ENCODE data around the gene CCNL1.

CCNL1 gene

GRCh38 chr3:157170861-157171260, 10.9 kb upstream of the CCNL1 start:
- no peak for DNase-seq

GRCh38 chr3:157167371-157168042, 7.6 kb upstream of the CCNL1 start:
- DNase-seq = no peak

GRCh38 chr3:157166561-157166960, 6.6 kb upstream of the CCNL1 start:
- no peak for DNase-seq

GRCh38 chr3:157166115-157166514, 6.2 kb upstream of the CCNL1 start:
- DNase-seq = no peak

- DNase-seq = peak; percentile 7
These were observed 3.4 kb upstream of the CCNL1 start for GRCh38 chr3:157163217-157163953.

GRCh38 chr3:157162620-157163019, 2.7 kb upstream of the CCNL1 start:
- peak; percentile 7 for DNase-seq

- DNase-seq = peak; percentile 92
These were observed 894 bp upstream of the CCNL1 start for GRCh38 chr3:157160658-157161424.

- peak; percentile 53 for DNase-seq
These were observed 748 bp downstream of the CCNL1 start for GRCh38 chr3:157159037-157159761.

GRCh38 chr3:157157836-157158235, 2.1 kb downstream of the CCNL1 start:
- no peak for DNase-seq

GRCh38 chr3:157156837-157157635, 2.9 kb downstream of the CCNL1 start:
- peak; percentile 10 for DNase-seq

GRCh38 chr3:157155591-157155990, 4.4 kb downstream of the CCNL1 start:
- DNase-seq = no peak

- DNase-seq = no peak
These were observed 5.2 kb downstream of the CCNL1 start for GRCh38 chr3:157154563-157155330.

GRCh38 chr3:157152930-157153329, 7.0 kb downstream of the CCNL1 start:
- no peak for DNase-seq

GRCh38 chr3:157152438-157152837, 7.5 kb downstream of the CCNL1 start:
- no peak for DNase-seq

GRCh38 chr3:157151627-157152026, 8.3 kb downstream of the CCNL1 start:
- no peak for DNase-seq

GRCh38 chr3:157151151-157151550, 8.8 kb downstream of the CCNL1 start:
- no peak for DNase-seq

- DNase-seq = no peak
These were observed 10.7 kb downstream of the CCNL1 start for GRCh38 chr3:157149136-157149696.

- no peak for DNase-seq
These were observed 11.6 kb downstream of the CCNL1 start for GRCh38 chr3:157148196-157148889.

- no peak for DNase-seq
These were observed 12.7 kb downstream of the CCNL1 start for GRCh38 chr3:157147099-157147803.
